ENCODE measurements around the gene ESPL1.

ESPL1 gene

DNA sequence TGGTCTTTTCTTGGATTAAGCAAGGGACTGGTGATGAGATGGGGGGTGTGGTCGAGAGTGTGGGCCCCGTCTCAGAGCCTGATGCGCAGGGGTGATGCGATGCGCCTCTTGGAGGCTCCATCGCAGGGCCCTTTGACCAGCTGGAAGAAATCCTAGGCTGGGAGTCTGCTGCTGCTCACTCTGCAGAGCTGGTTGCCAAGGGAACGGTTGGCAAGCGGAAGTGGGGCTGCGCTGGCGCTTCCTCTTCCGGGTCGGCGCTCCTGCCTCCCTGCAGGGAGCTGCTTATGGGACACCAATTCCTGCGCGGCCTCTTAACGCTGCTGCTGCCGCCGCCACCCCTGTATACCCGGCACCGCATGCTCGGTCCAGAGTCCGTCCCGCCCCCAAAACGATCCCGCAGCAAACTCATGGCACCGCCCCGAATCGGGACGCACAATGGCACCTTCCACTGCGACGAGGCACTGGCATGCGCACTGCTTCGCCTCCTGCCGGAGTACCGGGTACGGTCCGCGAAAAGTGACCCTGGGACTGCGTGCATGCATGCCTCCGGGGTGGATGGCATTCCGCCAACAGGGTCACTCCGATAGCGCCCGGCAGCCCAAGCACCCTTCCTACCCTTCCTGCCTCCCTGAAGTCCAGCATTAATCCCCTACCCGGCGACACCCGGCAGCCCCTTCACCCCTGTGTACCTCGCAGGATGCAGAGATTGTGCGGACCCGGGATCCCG, 31.5 kb downstream of the ESPL1 start, which contains the start of gene MYG1:
Gene MYG1 (plus strand): TSS at position 242 of the 727 bp plus-strand sequence. CDS start 43 bp downstream, at position 285.
- Histone ChIP-seq H3K27ac (ENCODE audit: low read depth, low read length) (peak within 1 kb of the TSS; percentile 62), H3K4me3 (ENCODE audit: low read length) (peak within 1 kb of the TSS; percentile 84), H3K9ac (ENCODE audit: low read length) (peak within 1 kb of the TSS; percentile 51), H3K36me3 (ENCODE audit: control insufficient read depth, insufficient read depth, low read length) (peaks cover 4% of the 10 kb centered on the region), H3K4me1 (ENCODE audit: control insufficient read depth, insufficient read depth, low read length) (peaks cover 17% of the 10 kb centered on the region), H3K27me3 (ENCODE audit: control insufficient read depth, insufficient read depth, low read length) (no peaks in the 10 kb centered on the region)

- Histone ChIP-seq H3K4me1 (ENCODE audit: control insufficient read depth, insufficient read depth, low read length) (peaks cover 14% of the 10 kb centered on the region), H3K27me3 (ENCODE audit: control insufficient read depth, insufficient read depth, low read length) (no peaks in the 10 kb centered on the region), H3K4me3 (ENCODE audit: low read length) (peak overlapping the region; percentile 84), H3K27ac (ENCODE audit: low read depth, low read length) (peak overlapping the region; percentile 62), H3K36me3 (ENCODE audit: control insufficient read depth, insufficient read depth, low read length) (peaks cover 4% of the 10 kb centered on the region), H3K9ac (ENCODE audit: low read length) (peak overlapping the region; percentile 51)
Measured at GRCh38 chr12:53300187-53300586, 32.1 kb downstream of the ESPL1 start.

DNA sequence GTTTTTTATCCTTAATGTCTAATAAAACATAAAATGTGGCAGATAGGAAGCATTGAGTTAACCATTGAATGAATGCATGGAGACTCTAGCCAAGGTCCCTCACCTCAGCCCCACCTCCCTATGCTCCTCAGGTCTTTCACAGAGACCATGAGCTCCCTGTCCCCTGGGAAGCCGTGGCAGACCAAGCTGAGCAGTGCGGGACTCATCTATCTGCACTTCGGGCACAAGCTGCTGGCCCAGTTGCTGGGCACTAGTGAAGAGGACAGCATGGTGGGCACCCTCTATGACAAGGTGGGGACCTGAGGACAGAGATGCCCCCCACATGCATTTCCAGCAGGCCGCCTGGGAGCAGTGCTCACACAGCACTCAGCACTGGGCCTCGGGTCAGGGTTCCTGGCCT, 34.8 kb downstream of the ESPL1 start:
- peaks cover 10% of the 10 kb centered on the region for H3K4me1 ChIP-seq (ENCODE audit: control insufficient read depth, insufficient read depth, low read length)
- H3K9ac ChIP-seq (ENCODE audit: low read length) = no peak overlapping the region
- no peak overlapping the region for H3K27ac ChIP-seq (ENCODE audit: low read depth, low read length)
- no peak overlapping the region for H3K4me3 ChIP-seq (ENCODE audit: low read length)
- no peaks in the 10 kb centered on the region for H3K27me3 ChIP-seq (ENCODE audit: control insufficient read depth, insufficient read depth, low read length)
- peaks cover 22% of the 10 kb centered on the region for H3K36me3 ChIP-seq (ENCODE audit: control insufficient read depth, insufficient read depth, low read length)

- H3K4me1 ChIP-seq (ENCODE audit: control insufficient read depth, insufficient read depth, low read length) = no peaks in the 10 kb centered on the region
- no peak overlapping the region for H3K9ac ChIP-seq (ENCODE audit: low read length)
- H3K27me3 ChIP-seq (ENCODE audit: control insufficient read depth, insufficient read depth, low read length) = no peaks in the 10 kb centered on the region
- no peak overlapping the region for H3K4me3 ChIP-seq (ENCODE audit: low read length)
- H3K36me3 ChIP-seq (ENCODE audit: control insufficient read depth, insufficient read depth, low read length) = peaks cover 33% of the 10 kb centered on the region
- H3K27ac ChIP-seq (ENCODE audit: low read depth, low read length) = no peak overlapping the region
Measured at GRCh38 chr12:53306826-53307225, 38.7 kb downstream of the ESPL1 start.

- Histone ChIP-seq H3K4me1 (ENCODE audit: control insufficient read depth, insufficient read depth, low read length) (no peaks in the 10 kb centered on the region), H3K27me3 (ENCODE audit: control insufficient read depth, insufficient read depth, low read length) (no peaks in the 10 kb centered on the region), H3K27ac (ENCODE audit: low read depth, low read length) (no peak overlapping the region), H3K9ac (ENCODE audit: low read length) (no peak overlapping the region), H3K4me3 (ENCODE audit: low read length) (no peak overlapping the region), H3K36me3 (ENCODE audit: control insufficient read depth, insufficient read depth, low read length) (peaks cover 33% of the 10 kb centered on the region)
Measured at GRCh38 chr12:53308276-53308675, 40.2 kb downstream of the ESPL1 start.

DNA sequence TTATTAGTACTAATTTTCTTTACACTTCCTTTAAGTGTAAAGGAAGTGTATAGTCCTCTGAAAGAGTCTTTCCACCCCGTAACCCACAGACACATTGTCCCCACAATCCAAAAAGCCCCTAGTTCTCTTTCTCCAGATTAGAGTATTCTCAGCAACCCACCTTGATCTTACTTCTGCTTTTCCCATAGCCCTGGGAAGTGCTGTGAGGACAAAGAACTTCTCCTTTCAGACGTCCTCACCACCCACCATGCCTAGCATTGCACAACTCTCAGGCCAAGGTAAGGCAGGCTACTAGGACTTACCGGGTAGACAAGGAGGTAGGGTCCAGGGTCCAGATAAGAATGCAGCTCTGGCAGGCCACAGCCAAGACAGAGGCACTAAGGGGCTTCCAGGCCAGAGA, 45.9 kb downstream of the ESPL1 start:
- no peaks in the 10 kb centered on the region for H3K4me1 ChIP-seq (ENCODE audit: control insufficient read depth, insufficient read depth, low read length)
- H3K4me3 ChIP-seq (ENCODE audit: low read length) = no peak overlapping the region
- H3K9ac ChIP-seq (ENCODE audit: low read length) = no peak overlapping the region
- H3K27ac ChIP-seq (ENCODE audit: low read depth, low read length) = no peak overlapping the region
- no peaks in the 10 kb centered on the region for H3K27me3 ChIP-seq (ENCODE audit: control insufficient read depth, insufficient read depth, low read length)
- H3K36me3 ChIP-seq (ENCODE audit: control insufficient read depth, insufficient read depth, low read length) = peaks cover 23% of the 10 kb centered on the region

DNA sequence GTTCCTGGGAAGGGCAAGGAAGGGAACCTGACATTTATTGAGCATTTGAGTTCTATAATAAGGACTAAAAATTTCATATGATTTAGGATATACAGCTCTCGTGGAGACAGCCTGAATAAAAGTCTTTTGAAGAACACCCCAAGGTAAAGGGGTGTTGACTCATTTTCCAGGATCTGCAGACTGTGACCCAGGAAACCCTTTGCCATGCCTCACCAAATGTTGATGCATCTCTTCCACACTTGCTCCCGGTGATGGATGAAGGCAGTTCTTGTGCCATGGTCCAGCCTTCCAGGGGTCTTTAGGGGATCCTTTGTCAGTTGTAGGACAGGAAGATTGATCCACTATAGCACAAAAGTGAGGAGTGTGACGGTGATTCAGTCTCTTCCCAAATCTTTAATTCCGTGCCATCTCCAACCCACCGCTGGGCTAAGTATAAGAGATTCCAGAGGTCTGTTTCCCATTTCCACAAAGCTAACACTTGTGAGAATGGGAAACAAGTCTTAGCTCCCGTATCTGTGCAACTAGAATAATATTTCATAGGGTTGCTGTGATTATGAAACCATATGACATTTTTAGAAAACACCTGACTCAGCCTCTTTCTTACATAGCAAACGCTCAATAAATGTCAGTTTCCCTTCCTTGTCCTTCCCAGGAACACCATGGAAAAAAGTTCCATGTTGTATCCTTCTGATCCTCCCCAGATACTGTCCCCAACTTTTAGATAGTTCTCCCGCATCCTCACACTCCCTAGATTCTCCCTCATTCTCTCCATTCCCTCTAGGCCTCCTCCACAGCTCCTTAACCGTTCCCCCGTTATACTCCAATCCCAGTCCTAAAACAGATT, 52.5 kb downstream of the ESPL1 start:
- Histone ChIP-seq H3K27ac (ENCODE audit: low read depth, low read length) (peak overlapping the region; percentile 84), H3K27me3 (ENCODE audit: control insufficient read depth, insufficient read depth, low read length) (no peaks in the 10 kb centered on the region), H3K9ac (ENCODE audit: low read length) (peak overlapping the region; percentile 2), H3K4me3 (ENCODE audit: low read length) (peak overlapping the region; percentile 90), H3K36me3 (ENCODE audit: control insufficient read depth, insufficient read depth, low read length) (peaks cover 2% of the 10 kb centered on the region), H3K4me1 (ENCODE audit: control insufficient read depth, insufficient read depth, low read length) (peaks cover 16% of the 10 kb centered on the region)

GRCh38 chr12:53324113-53324778, 56.1 kb downstream of the ESPL1 start:
- H3K27me3 ChIP-seq (ENCODE audit: control insufficient read depth, insufficient read depth, low read length) = peaks cover 4% of the 10 kb centered on the region
- H3K4me3 ChIP-seq (ENCODE audit: low read length) = peak overlapping the region; percentile 65
- H3K36me3 ChIP-seq (ENCODE audit: control insufficient read depth, insufficient read depth, low read length) = no peaks in the 10 kb centered on the region
- peak overlapping the region; percentile 92 for H3K27ac ChIP-seq (ENCODE audit: low read depth, low read length)
- H3K9ac ChIP-seq (ENCODE audit: low read length) = peak overlapping the region; percentile 66
- H3K4me1 ChIP-seq (ENCODE audit: control insufficient read depth, insufficient read depth, low read length) = peaks cover 16% of the 10 kb centered on the region

DNA sequence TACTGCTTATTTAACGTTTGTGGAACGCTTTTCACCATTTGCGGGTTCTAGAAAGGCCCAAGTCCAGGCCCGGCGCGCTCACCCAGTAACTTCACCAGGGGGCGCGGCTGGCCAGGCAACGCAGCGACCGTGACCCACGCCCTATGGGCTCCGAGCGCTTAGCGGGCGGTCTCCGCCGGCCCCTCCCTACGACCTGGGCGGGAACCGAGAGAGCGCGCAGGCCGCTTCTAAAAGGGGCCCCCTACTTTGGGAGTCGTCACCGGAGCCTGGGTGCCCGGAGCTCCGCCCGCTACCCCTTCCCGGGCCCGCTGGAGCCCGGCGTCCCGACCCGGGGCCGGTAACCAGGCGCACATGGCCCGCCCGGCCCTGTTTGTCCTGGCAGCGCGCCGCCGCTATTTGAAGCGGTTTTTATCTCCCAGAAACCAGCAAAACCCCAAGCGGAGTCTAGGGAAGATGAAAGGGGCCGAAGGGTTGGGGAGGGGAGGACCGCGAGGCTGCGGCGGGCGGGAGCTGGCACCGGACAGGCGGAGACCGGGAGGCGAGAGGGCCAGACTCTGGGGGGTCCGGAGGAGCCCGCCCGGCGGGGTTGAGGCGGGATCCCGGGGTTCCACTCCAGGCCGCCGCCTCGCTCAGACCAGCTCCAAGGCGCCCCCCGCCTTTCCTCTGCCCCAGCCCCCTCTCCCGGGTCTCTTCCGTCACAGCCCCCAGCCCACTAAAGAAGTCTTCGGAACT, 56.8 kb downstream of the ESPL1 start:
- H3K27me3 ChIP-seq (ENCODE audit: control insufficient read depth, insufficient read depth, low read length) = peaks cover 4% of the 10 kb centered on the region
- no peaks in the 10 kb centered on the region for H3K36me3 ChIP-seq (ENCODE audit: control insufficient read depth, insufficient read depth, low read length)
- peaks cover 16% of the 10 kb centered on the region for H3K4me1 ChIP-seq (ENCODE audit: control insufficient read depth, insufficient read depth, low read length)
- H3K4me3 ChIP-seq (ENCODE audit: low read length) = peak overlapping the region; percentile 65
- peak overlapping the region; percentile 66 for H3K9ac ChIP-seq (ENCODE audit: low read length)
- peak overlapping the region; percentile 92 for H3K27ac ChIP-seq (ENCODE audit: low read depth, low read length)

GRCh38 chr12:53325511-53326061, 57.5 kb downstream of the ESPL1 start:
- Histone ChIP-seq H3K9ac (ENCODE audit: low read length) (peak overlapping the region; percentile 61), H3K27ac (ENCODE audit: low read depth, low read length) (peak overlapping the region; percentile 92), H3K27me3 (ENCODE audit: control insufficient read depth, insufficient read depth, low read length) (peaks cover 4% of the 10 kb centered on the region), H3K4me1 (ENCODE audit: control insufficient read depth, insufficient read depth, low read length) (peaks cover 12% of the 10 kb centered on the region), H3K4me3 (ENCODE audit: low read length) (peak overlapping the region; percentile 65), H3K36me3 (ENCODE audit: control insufficient read depth, insufficient read depth, low read length) (no peaks in the 10 kb centered on the region)

- Histone ChIP-seq H3K27ac (ENCODE audit: low read depth, low read length) (no peak overlapping the region), H3K9ac (ENCODE audit: low read length) (no peak overlapping the region), H3K36me3 (ENCODE audit: control insufficient read depth, insufficient read depth, low read length) (no peaks in the 10 kb centered on the region), H3K4me3 (ENCODE audit: low read length) (no peak overlapping the region), H3K4me1 (ENCODE audit: control insufficient read depth, insufficient read depth, low read length) (peaks cover 10% of the 10 kb centered on the region), H3K27me3 (ENCODE audit: control insufficient read depth, insufficient read depth, low read length) (peaks cover 4% of the 10 kb centered on the region)
Measured at GRCh38 chr12:53326460-53327185, 58.5 kb downstream of the ESPL1 start.

All from rectal smooth muscle tissue (tissue), 1 donor.